GM18519 (cell line): Measurements from ENCODE around the gene EML5.

Experiments
- ATAC-seq: cut with Tn5 transposase; IDR thresholded peaks from one replicate; pipeline ENCODE4 v1.9.1; 2021; ENCODE audit warnings: mild to moderate bottlenecking, moderate library complexity; ENCODE audit not compliant: unreplicated experiment, low FRiP score

Gene EML5

DNA sequence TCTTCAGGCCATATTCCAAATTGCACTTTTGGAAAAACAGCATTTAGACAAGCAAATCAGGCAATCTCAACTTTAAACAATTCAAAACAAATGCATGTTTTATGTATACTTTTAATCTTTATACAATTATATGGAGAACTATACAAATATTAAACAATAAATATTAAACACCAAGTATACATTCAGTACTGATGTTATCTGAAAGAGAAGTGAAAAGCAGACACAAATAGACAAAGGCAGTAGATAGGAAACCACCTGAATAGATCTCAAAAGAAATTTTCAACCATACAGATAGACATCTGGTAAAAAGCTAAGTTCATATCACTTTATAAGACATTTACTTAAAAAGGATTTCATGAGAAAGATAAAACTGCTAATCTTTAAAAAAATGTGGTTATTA is 164.7 kb downstream of the EML5 start:
- no peak for ATAC-seq

- no peak for ATAC-seq
These were observed 167.1 kb downstream of the EML5 start for GRCh38 chr14:88625671-88626070.

- ATAC-seq = no peak
These were observed 171.7 kb downstream of the EML5 start for GRCh38 chr14:88621100-88621499.

DNA sequence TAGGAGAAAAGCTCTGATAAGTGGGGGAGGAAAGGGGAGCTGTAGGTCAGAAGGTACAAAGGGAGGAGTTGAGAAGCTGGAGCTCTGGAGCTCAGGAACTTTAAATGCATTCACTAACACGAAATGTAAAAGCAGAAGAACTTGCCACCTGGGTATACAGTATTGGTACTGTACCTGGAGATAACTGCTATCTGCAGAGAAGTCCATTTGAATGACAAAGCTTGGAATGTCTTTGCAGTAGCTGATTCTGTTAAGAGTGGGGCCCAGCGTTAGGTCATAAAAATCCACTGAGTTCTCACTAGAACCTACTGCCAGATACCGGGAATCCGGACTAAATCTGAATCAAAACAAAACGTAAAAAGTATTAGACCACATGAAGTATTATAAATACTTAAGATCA is 174.3 kb downstream of the EML5 start:
- no peak for ATAC-seq

DNA sequence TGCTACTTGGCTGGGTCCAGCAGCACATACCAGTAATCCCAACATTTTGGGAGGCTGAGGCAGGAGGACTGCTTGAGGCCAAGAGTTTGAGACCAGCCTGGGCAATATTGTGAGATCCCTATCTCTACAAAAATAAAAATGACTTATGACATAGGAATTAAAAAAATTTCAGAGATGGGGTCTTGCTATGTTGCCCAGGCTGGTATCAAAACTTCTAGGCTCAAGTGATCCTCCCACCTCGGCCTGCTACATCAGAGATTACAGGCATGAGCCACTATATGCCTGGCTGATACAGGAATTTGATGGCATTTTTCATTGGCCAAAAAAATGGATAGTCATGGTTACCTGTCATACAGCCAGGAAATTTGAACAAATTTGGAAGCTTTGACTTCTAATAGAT is 175.3 kb downstream of the EML5 start:
- ATAC-seq = no peak

GRCh38 chr14:88616697-88617096 is 176.1 kb downstream of the EML5 start:
- ATAC-seq = no peak

GRCh38 chr14:88614218-88614907 is 178.4 kb downstream of the EML5 start:
- peak; percentile 70 for ATAC-seq

DNA sequence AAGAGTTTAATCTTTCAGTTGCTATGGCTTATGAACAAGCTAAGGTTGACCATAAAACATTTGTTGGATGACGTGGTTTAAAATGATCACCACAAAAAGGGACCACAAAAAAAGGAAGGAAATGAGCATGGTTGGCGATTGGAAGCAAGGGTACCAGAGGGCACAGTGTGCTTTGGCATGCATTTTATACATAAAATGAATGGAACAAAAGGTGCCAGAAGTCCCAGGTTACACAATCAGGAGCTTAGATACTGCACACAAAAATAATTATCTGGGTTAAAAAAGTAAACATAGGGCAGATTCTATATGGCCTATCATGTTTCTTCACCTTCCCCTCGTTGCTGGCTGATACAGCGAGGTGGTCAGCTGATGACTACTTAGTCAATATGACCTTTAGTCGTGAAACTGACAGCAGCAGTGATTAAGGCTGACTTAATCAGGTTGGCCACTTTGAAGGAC is 179.2 kb downstream of the EML5 start:
- ATAC-seq = no peak

GRCh38 chr14:88612981-88613380 is 179.8 kb downstream of the EML5 start:
- no peak for ATAC-seq

DNA sequence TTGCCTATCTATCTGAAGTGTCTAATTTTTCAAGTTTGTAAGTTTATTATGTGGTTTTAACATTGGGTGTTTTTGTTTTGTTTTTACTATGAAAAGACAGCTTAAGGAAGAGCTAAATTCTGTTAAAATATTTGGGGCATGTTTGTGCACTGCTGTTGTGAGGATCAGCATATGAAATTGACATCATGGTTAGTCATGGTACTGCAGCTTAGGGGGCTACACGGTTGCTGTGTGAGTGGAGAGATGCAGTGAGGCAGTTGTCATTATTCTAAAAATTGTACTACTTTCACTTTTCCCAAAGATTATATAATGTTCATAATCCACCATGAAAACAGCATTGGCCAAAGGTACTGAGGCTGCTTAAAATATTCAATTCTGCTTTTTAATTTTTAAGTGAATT is 180.9 kb downstream of the EML5 start:
- ATAC-seq = no peak

- ATAC-seq = no peak
These were observed 184.9 kb downstream of the EML5 start for GRCh38 chr14:88607829-88608228.

GRCh38 chr14:88605594-88605993 is 187.2 kb downstream of the EML5 start:
- ATAC-seq = no peak

- ATAC-seq = no peak
These were observed 188.5 kb downstream of the EML5 start for GRCh38 chr14:88604212-88604611.

DNA sequence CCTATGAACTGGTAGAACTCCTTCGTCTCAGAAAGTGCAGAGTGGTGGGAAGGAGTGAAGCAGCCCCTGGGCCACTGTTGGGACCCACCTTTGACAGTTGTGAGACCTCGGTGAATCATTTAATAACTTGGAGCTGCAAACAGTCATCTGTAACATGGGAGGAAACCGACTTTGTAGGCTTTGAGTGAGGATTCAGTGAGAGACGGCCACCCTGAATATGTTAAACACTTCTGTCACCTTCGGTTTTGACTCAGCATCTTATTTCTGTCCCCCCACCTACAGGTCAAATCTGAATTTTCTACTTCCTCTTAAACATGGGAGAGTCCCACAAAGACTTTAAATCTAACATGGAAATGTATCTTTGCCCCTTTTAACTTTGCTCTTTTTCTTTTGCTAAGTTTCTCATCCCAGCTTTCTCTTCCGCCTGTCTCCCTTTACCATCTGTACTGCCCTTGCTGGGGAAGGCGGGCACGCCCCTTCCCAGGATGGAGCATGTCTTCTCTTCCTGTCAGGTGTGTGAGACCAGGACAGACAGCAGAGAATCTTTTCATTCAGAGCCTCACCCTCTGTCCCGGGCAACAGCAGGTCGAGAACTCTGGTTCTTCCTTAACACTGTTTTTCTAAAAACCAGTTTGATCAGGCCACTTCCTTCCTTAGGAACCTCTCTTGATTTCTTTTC is 192.9 kb downstream of the EML5 start:
- ATAC-seq = peak; percentile 91

- no peak for ATAC-seq
These were observed 193.4 kb downstream of the EML5 start for GRCh38 chr14:88599326-88599725.

DNA sequence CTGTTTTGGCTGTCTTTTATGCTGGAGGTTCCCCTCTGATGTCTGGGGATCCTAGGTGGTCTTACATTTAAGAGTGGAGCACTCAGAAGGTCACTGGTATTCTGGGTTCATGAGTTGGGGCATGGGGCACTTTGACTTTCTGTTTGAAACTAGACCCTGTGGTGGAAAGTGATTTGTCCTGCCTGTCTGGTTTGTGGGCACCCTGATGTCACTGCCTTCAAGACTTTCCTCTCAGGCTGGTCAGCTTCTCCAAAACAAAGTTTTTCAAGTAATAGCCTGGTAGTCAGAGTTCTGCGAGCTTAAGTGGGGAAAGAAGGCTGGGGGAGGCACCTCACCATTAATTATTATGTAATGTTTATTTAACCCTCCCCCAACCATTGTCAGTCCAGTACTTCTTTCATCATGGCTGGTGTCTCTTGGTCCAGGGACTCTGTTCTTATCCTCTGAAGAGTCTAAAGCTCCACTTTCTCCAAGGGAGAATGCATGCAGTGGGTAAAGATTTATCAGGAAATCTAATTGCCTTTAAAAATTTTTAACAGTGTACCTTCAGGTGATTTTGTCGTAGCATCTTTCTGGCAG is 194.6 kb downstream of the EML5 start:
- no peak for ATAC-seq

- ATAC-seq = no peak
These were observed 195.2 kb downstream of the EML5 start for GRCh38 chr14:88597601-88598000.

DNA sequence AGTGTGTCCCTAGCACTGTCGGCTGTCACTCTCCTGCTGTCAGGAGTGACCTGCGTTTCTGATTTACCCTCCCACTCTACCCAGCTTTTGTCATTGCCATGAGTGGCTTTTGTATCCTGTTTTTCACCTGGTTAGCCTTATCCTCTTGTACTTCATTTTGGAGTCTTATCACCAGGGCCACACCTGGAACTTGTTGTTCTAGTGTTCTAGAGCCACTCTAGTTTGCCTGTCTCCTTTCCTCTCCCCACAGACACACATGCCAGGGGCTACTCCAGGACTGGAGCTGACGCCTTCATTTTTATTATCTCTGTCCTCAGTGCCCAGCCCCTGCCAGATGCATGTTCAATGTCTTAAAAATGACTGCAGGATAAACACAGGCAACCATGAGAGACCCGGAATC is 195.7 kb downstream of the EML5 start:
- no peak for ATAC-seq

GRCh38 chr14:88592031-88592430 is 200.7 kb downstream of the EML5 start:
- ATAC-seq = no peak

- ATAC-seq = no peak
These were observed 202.6 kb downstream of the EML5 start for GRCh38 chr14:88590173-88590572.

DNA sequence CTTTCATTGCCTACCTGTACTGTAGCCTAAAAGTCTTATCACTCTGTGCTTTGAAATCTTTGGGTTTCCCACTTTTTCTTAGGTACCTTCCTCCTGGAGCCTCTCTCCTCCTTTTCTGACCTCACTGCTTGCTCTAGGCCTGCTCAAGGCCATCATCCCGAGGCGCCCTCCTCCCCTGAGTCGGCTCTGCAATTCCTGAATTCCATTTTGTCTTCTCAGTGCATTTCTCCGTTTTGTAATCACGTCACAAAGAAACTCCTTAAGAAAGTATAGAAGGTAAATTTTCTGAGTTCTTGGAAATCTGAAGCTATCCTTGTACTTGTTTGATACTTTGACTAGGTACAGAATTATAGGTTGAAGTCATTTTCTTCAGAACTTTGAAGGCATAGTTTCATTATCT is 204.7 kb downstream of the EML5 start:
- no peak for ATAC-seq

DNA sequence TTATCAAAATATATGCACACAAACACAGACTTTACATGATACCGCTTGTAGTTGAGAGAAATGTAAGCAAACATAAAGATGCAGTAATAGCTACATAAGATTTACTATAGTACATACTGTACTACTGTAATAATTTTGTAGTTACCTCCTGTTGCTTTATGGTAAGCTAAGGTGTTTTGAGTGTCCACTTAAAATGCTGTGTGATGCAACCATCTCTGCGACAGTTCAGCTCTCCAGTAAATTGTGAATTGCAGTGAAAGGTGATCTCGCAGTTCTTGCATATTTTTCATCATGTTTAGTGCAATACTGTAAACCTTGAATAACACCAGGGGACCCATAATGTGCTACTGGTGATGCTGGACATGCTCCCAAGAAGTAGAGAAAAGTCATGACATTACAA is 208.3 kb downstream of the EML5 start:
- ATAC-seq = no peak
